Measurements from ENCODE around the gene MPC1.
"Not testable (repeated sequence)": the region's sequence is repeated elsewhere in the genome, so short reads cannot be mapped to it uniquely, and the experiment has no call there.

MPC1 gene

DNA sequence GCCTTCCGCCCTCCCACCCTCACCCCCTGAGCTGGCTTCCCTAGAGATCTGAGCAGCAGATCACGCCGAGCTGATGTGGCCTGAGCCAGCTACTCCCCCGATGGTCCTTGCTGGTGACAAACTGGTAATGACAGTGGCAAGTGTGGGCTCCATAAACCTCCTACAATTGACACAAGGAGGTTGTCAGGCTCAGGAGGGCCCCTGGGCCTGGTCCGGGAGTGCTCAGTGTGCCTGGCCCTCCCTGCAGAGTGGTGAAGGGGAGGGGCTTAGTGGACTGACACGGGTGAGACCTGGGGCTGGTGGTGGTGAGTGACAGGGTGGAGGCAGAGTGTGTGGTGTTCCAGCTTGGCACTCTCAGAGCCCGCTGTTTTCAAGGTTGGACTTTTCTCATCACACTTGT lies 22.6 kb upstream of the MPC1 start:
- no peak for DNase-seq

DNA sequence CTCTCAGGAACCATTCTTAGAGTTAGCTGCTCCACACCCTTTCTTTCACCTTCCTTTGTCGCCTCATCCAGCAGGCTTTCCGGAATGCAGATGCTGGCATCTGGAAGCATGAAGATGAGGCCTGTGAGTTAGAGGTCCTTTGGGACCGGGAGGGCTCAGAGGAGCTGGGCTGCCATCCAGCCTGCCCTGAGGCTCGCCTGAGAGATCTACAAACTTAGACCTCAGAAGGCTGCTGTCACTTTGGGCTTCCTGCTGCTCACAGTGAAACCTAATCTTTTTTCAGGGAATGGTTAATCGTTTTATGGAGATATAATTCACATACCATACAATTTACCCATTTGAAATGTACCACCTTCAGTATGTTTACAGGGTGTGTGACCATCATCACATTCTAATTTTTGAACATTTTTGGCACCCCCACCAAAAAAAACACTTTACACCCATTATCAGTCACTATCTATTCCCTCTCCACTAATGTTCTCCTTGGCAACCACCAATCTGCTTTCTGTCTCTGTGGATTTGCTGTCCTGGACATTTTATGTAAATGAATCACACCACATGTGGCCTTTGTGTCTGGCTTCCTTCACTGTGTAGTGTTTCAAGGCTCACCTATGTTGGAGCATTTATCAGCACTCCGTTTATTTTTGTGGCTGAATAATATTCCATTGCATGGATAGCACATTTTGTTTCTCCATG lies 20.0 kb upstream of the MPC1 start:
- DNase-seq = no peak

GRCh38 chr6:166400649-166401250 lies 18.0 kb upstream of the MPC1 start:
- not testable (repeated sequence) for DNase-seq

- DNase-seq = no peak
Measured at GRCh38 chr6:166400181-166400580, 17.4 kb upstream of the MPC1 start.

GRCh38 chr6:166398348-166398747 lies 15.6 kb upstream of the MPC1 start:
- DNase-seq = no peak

- DNase-seq = no peak
Measured at GRCh38 chr6:166397849-166398248, 15.1 kb upstream of the MPC1 start.

GRCh38 chr6:166395778-166396177 lies 13.0 kb upstream of the MPC1 start:
- no peak for DNase-seq

GRCh38 chr6:166395351-166395750 lies 12.6 kb upstream of the MPC1 start:
- no peak for DNase-seq

DNA sequence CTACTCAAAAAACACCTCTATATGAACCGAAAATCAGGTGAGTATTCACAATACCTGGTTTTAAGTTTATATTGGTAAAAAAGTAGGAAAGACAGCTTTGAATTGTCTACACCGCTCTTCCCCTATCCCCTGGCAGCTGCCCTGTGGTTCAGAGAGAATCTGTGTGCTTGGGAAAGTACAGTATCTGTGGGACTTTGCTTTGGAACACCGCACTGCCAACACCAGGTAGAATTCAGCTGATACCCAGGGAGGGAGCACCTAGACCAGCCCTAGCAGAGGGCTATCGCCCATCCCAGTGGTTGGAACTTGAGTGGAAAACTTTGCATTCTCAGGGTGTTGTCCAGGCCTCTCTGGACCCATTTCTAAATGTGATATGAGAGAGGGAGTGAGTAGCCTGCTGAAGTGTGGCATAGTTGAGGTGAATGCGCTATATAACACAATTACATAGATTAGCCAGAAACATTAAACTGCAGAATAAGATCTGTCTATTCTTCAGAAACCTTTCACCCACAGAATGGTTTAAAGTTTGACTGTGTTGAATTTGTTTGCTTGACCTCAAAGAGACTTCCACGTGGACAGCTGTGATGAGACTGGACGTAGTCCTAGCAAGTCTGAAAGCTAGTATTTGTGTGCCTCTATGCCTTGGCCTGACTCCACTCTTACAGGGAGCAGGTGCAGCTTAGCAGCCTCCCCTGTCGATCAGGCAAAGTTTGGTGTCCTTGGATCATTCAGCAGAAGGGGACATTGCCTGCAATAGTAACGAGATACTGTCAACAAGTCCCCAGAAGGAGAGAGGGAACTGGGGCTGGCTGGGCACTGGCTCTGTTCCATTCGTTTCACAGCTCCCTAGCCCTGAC lies 11.5 kb upstream of the MPC1 start:
- DNase-seq = no peak

DNA sequence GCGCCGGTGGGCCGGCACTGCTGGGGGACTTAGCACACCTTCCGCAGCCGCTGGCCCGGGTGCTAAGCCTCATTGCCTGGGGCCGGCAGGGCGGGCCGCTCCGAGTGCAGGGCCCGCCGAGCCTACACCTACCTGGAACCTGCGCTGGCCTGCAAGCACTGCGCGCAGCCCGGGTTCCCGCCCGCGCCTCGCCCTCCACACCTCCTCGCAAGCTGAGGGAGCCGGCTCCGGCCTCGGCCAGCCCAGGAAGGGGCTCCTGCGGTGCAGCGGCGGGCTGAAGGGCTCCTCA lies 10.7 kb upstream of the MPC1 start:
- DNase-seq = no peak

GRCh38 chr6:166392755-166393534 lies 10.2 kb upstream of the MPC1 start:
- not testable (repeated sequence) for DNase-seq

DNA sequence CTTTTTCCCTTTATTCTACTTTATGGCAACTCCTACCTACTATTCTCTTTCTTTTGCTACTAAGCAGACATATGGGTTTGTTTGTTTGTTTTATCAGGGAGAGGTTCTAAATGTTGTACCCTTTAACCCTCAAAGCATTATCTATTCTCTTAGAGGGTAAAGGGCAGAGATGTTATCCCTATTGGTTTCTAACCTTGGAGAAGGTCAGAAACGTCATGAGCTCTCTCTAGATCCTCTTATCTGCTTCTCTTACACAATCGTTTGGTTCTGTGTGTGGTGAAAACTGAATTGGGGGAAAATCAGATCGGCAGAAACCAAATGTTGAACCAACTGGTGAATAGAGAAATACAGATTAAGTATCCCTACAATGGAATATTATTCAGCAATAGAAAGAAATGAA lies 6.4 kb upstream of the MPC1 start:
- DNase-seq = no peak

DNA sequence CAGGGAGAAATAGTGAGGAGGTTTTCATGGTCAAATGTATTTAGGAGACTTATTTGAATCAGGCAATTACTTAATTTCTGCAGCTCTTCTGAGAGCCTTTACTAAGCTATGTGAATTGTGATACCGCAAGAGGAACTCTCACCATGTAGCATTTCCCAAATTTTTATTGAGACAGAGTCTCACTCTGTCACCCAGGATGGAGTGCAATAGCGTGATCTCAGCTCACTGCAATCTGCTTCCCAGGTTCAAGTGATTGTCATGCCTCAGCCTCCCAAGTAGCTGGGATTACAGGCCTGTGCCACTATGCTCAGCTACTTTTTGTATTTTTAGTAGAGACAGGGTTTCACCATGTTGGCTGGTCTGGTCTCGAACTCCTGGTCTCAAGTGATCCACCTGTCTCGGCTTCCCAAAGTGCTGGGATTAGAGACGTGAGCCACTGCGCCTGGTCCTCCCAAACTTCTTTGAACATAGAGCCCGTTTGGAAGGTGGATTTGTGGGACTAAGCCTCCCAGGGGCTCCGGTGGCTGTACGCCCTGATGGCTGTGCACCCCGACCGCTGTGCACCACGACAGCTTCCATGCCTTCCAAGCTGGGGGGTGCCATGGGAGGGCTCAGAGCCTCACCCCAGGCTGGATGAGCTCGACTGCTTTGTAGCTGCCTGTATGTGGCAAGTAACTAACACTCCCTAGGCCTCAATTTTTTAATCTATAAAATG lies 5.7 kb upstream of the MPC1 start:
- no peak for DNase-seq

DNA sequence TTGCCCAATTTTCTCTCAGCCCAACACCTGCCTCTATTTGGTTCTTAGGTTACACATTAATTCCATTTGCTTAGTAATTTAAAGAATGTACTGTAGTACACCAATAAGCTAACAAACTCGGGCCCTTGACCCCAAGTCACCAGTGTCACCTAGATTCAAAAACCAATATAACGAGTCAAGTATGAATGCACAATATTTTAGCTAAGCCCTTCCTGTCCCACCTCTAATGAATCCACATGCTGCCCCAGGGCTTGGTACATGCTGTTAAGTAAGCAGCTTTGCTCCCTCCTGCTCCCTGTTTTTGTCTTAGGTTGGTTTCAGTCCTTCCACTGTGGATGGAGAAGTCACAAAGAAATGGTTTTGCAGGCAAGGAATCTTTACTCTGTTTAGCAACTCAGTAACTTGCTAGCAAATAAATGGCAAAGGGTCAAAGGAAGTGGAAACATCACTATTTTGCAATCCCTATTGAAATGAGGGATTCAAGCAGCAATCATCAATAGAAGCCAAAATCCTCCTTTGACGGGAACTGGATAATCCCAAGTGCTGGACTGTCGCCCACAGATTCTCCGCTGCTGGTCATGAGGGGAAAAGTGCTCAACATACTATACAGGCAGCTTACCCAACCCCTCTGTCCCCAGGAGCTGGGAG lies 5.0 kb upstream of the MPC1 start:
- DNase-seq = no peak

GRCh38 chr6:166387098-166387497 lies 4.4 kb upstream of the MPC1 start:
- DNase-seq = not testable (repeated sequence)

DNA sequence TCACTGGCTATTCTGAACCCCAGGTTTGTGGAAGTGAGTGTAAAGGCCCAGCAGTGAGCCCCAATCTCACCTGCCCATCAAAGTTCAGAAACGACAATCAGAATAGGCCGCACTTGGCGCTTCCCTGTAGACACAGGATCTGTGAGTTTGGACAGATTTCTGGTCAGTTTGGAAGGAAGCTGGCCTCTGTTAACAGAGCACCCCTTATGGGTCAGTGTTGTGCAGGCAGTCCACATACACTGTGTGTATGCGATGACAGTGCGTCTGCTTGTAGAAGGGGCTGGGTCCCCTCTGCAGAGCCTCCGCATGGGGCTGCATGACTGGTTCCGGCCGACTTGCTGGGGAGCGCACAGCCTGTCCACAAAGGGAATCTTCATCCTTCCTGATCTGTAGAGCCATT lies 3.4 kb upstream of the MPC1 start:
- no peak for DNase-seq

GRCh38 chr6:166383802-166384363 lies 1.1 kb upstream of the MPC1 start:
- DNase-seq = not testable (repeated sequence)

GRCh38 chr6:166382500-166382932 lies 224 bp downstream of the MPC1 start:
- no peak for DNase-seq

DNA sequence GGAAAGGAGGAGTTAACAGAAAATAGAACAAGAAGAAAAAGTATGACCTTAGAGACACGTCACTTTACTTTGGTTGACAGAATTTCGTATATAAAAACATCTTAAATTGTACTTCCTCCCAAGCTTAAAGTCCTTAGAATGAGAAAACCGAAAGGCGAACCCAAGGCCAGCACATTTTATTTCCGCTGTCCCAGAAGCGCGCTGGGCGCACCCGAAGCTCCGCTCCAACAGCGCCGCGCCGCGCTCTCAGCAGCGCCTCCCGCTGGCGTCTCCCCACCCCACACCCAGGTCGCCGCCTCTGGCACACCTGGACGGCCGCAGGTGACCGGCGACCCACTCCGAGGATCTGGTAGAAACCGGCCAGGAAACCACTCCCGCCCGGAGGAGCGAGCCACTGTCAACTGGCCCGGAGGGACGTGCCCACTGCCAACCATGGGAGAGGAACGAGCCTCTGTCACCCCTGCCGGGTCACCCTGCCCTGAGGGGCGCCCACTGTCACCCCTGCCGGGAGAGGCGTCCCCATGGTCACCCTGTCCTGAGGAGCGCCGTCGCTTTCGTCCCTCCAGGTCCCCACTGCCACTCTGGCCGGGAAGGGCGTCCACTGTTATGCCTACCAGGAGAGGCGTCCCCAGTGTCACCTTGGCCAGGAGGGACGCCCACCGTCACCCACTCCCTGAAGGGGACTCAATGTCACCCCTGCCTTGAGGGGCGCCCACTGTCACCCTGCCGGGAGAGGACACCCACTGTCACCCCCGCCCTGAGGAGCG lies 824 bp downstream of the MPC1 start:
- DNase-seq = no peak

DNA sequence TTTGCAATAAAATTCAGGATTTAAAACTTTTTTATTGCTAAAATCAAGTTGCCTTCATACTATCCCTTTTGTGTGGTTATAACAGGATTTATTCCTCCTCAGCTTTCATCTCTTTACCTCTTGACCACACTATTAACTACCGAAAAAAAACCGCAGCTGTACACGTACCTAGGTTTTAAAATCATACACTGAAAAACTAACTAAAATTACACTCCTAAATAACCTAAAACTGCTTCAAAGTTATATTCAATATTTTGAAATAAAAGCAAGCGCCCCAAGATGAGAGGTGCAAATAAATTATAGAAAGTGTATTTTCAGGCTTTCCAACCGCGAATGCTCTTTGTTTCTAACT lies 1.4 kb downstream of the MPC1 start:
- no peak for DNase-seq

GRCh38 chr6:166379800-166380199 lies 2.9 kb downstream of the MPC1 start:
- DNase-seq = no peak
